Measurements from ENCODE around the gene DMD.

GRCh38 chrX:32985544-32985943 is 225.8 kb downstream of the DMD start:
- TF ChIP-seq, protein P1, sequence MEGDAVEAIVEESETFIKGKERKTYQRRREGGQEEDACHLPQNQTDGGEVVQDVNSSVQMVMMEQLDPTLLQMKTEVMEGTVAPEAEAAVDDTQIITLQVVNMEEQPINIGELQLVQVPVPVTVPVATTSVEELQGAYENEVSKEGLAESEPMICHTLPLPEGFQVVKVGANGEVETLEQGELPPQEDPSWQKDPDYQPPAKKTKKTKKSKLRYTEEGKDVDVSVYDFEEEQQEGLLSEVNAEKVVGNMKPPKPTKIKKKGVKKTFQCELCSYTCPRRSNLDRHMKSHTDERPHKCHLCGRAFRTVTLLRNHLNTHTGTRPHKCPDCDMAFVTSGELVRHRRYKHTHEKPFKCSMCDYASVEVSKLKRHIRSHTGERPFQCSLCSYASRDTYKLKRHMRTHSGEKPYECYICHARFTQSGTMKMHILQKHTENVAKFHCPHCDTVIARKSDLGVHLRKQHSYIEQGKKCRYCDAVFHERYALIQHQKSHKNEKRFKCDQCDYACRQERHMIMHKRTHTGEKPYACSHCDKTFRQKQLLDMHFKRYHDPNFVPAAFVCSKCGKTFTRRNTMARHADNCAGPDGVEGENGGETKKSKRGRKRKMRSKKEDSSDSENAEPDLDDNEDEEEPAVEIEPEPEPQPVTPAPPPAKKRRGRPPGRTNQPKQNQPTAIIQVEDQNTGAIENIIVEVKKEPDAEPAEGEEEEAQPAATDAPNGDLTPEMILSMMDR (conservative IDR thresholded peaks at IDR 0.05), result no peak
- TF ChIP-seq ZFX (IDR thresholded peaks at IDR 0.05), result no peak

Measured in C4-2B (cell line).